GM18502 (cell line): ENCODE results near the gene BMP6.

Source experiments
- ATAC-seq: cut with Tn5 transposase; IDR thresholded peaks from one replicate; pipeline ENCODE4 v1.9.1; 2021; ENCODE audit warnings: mild to moderate bottlenecking; ENCODE audit not compliant: unreplicated experiment, poor library complexity

BMP6 gene

DNA sequence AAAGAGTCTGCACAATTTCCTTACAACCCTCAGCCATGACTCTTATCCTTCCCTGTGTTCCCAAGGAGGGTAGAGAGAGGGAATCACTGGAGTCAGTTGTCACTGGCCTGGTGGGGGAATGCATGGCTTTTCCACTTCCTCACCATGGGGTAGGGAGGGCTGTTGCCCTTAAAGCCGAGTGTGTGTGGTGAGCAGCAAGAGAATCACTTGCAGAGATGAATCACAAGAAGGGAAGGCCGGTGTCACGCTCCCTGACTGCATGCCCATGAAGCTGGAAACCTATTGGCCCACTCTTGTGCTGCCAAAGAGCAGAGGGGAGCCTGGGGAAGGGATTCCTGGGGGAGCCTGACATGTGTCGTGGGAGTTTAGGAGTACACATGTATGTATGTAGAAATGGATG, 18.1 kb upstream of the BMP6 start:
- no peak for ATAC-seq

GRCh38 chr6:7719364-7719850, 6.5 kb upstream of the BMP6 start:
- ATAC-seq: no peak

- ATAC-seq: no peak
Observed at GRCh38 chr6:7720346-7720745, 5.6 kb upstream of the BMP6 start.

DNA sequence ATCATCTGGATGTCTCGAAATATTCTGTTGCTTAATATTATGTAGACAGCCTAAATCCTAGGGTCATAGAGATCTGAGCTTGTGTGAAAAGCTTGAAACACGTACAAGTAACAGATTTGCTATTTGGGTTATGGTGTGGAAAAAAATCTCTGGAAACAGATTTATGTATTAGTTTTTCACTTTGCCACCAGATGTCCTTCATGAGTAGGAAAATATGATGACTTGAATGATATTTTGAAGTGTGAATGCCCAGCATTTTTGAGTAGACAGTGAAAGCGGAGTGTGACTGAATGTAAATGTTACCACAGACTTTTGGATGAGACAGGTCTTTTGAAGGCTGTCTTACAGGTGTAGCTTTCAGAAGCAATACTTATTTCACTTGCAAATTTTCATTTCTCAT, 4.2 kb upstream of the BMP6 start:
- ATAC-seq: no peak

- no peak for ATAC-seq
Observed at GRCh38 chr6:7723041-7723447, 2.9 kb upstream of the BMP6 start.

DNA sequence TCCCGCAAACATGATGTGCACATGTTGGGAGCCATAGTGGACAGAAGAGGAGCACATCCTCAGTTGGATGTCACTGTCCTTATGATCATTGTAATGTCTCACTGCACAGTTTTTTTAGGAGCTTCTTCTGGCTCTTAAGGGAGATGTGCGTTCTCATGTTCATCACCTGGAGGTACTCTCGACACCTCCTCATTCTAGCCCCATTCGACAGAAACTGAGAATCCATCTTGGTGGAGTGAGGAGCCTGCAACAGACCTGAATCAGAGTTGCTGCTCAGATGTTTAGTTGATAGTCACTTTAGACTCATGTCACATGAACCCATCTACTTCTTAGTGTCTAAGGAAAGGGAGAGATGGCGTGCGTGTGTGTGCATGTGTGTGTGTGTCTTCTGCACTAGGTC, 2.3 kb upstream of the BMP6 start:
- no peak for ATAC-seq

GRCh38 chr6:7725412-7725811, 487 bp upstream of the BMP6 start:
- ATAC-seq: no peak

GRCh38 chr6:7726416-7727085, 652 bp downstream of the BMP6 start:
- peak; percentile 20 for ATAC-seq

DNA sequence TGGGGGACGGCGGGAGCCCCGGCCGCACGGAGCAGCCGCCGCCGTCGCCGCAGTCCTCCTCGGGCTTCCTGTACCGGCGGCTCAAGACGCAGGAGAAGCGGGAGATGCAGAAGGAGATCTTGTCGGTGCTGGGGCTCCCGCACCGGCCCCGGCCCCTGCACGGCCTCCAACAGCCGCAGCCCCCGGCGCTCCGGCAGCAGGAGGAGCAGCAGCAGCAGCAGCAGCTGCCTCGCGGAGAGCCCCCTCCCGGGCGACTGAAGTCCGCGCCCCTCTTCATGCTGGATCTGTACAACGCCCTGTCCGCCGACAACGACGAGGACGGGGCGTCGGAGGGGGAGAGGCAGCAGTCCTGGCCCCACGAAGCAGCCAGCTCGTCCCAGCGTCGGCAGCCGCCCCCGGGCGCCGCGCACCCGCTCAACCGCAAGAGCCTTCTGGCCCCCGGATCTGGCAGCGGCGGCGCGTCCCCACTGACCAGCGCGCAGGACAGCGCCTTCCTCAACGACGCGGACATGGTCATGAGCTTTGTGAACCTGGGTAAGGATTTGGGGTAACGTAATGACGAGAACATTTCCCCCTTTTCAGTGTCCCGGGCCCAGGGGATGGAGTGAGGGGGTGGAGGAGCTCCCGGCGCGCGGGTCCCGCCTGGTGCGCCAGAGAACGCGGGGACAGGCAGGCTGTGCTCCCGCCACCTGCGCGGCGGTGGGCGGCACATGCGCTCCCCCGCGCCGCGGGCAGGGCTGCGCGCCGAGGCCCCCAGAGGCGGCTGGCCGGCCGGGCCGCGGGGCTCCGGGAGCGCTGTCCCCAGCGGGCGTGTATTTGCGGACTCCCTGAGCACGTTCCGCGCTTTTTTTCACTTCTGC, 1.4 kb downstream of the BMP6 start:
- no peak for ATAC-seq

DNA sequence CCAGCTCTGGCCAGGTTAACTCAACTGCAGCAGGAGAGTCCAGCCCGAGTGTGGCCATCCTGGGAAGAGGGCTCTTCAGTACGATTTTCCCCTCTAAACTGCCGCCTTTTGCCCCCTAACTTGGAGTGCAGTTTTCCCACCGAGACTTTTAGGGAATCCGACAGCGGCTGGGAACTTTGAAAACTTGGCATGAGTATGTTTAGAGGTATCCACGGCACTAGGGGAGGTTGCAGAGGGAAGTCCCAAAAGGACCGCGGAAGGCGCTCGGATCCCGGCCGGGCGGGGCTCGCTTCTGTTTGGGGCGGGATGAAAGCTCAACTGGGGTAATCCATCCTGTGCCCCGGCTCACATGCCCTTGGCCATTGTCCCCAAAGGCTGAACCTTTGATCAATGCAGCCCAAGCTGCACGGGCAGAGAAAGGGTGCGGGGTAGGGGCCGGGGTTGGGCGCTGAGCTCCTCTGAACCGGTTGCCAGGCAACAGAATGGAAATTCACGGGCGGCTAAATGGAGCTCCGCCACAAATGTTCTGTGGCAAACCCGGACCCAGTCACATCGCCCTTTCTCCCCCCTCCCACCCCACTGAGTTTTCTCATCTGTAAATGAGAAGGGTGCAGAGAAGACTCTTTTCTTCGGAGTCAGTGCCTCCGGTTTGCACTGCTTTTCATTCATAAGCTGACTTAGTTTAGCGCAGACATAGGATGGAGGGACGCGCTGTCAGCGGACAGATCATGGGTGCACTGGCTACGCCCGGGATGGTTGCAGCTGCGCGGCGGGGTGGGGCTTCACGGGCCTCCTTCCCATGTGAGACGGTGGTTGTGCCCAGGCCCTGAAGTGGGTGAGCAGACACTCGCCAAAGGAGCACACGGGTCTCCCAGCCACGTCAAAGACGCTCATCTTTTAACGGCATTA, 2.3 kb downstream of the BMP6 start:
- ATAC-seq: no peak

- ATAC-seq: no peak
Observed at GRCh38 chr6:7728855-7729590, 3.1 kb downstream of the BMP6 start.

DNA sequence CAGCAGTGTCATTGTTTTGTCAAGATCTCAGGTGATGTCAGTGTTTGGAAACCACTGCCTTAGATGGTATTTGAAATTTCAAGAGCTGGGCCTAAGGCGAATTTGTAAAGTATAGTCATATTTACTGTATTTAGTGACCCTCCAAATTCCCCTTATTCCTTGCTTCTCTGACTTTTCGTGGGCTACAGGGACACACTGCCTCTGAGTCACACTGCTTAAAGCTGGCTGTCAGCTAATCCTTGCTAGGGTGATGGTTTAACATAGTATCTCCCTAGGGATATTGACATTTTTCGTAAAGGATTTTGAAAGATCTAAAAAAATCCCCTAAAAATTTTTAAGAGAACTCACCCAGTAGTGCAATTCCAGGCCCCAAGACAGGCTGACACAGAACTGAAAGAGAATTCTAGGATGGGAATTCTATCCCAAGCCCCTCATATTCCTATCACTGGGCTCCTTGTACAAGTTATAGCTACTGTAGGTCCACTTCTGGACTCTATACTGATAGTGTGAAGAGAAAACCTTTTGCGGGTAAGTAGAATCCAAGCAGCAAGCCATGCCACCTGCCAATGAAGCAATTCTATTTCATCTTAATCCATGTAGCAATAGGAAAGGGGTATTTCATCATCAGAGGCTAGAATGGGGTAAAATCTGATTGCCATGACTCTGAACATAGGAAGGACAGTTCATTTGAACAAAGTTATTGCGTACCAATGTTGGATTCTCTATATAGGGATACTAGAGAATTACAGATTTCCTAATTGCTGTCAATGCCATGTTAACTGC, 4.3 kb downstream of the BMP6 start:
- ATAC-seq: no peak

GRCh38 chr6:7730784-7731227, 4.9 kb downstream of the BMP6 start:
- ATAC-seq: no peak

GRCh38 chr6:7731294-7731693, 5.4 kb downstream of the BMP6 start:
- ATAC-seq: no peak

- no peak for ATAC-seq
Observed at GRCh38 chr6:7732228-7732627, 6.3 kb downstream of the BMP6 start.

- no peak for ATAC-seq
Observed at GRCh38 chr6:7734707-7735383, 8.9 kb downstream of the BMP6 start.

GRCh38 chr6:7737106-7737505, 11.2 kb downstream of the BMP6 start:
- no peak for ATAC-seq

GRCh38 chr6:7737867-7738266, 12.0 kb downstream of the BMP6 start:
- no peak for ATAC-seq
